ENCODE results near the gene TTF1. TPM values are rescaled to one million over a fixed set of nuclear protein-coding genes. Genes with fewer than 3 reads are reported as not detected.

The TTF1 gene
- total RNA-seq, 2 donors from 2014 or later, result 11.4 to 13.3 TPM

DNA sequence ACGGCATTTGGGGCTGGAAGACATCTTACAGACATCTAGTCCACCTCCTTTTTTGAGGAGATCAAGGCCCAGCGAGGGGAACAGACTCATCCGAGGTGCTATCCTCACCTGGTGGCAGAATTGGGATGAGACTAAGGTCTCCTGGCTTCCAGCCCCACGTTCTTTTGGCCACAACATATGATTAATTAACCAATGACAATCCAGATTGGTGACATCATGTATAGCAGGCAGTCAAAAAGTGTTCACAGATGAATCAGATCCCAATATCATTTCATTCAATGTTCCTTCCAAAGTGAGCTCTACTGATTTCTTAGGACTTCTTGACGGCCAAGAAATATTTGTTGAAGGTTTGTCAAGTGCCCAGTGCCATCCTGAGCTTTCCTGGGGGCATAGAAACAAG, 7.3 kb upstream of the TTF1 start:
- WGBS, result 61% methylated on average over 5 of the region's 5 CpGs
- H3K4me1 ChIP-seq (replicated peaks), result no peaks in the 10 kb centered on the region

GRCh38 chr9:132412089-132412488, 5.4 kb upstream of the TTF1 start:
- Histone ChIP-seq H3K27ac (no peak overlapping the region), H3K9me3 (no peaks in the 10 kb centered on the region), H3K36me3 (no peaks in the 10 kb centered on the region), H3K4me1 (replicated peaks) (no peaks in the 10 kb centered on the region), H3K4me3 (no peak overlapping the region), H3K27me3 (replicated peaks; ENCODE audit: insufficient read depth) (peaks cover 13% of the 10 kb centered on the region)
- TF ChIP-seq POLR2AphosphoS5 (IDR thresholded peaks at IDR 0.05) (no peak), CTCF (IDR thresholded peaks at IDR 0.05) (peak in 1 of 4 experiments; percentile 35), POLR2A (IDR thresholded peaks at IDR 0.05) (no peak)
- intact Hi-C loops (cut with DNase I), result loop anchor here (5.0 kb wide), 1 partner anchor 390 kb away; no protein-coding TSS in a partner anchor
- WGBS, result 20% methylated on average over 8 of the region's 8 CpGs
- DNase-seq (ENCODE audit: low spot score), result no peak

More for the DNA sequence above, 7.3 kb upstream of the TTF1 start:
- no peaks in the 10 kb centered on the region for H3K36me3 ChIP-seq
- H3K4me3 ChIP-seq, result no peak overlapping the region
- no peaks in the 10 kb centered on the region for H3K9me3 ChIP-seq
- intact Hi-C loops (cut with DNase I), result loop anchor here (5.0 kb wide), 1 partner anchor 388 kb away; no protein-coding TSS in a partner anchor
- no peak overlapping the region for H3K27ac ChIP-seq
- TF ChIP-seq POLR2A (IDR thresholded peaks at IDR 0.05) (no peak), CTCF (IDR thresholded peaks at IDR 0.05) (no peak), POLR2AphosphoS5 (IDR thresholded peaks at IDR 0.05) (no peak)
- H3K27me3 ChIP-seq (replicated peaks; ENCODE audit: insufficient read depth), result peaks cover 13% of the 10 kb centered on the region
- DNase-seq (ENCODE audit: low spot score), result no peak

- WGBS, result 6% methylated on average over 20 of the region's 20 CpGs
- DNase-seq (ENCODE audit: low spot score), result peak; percentile 28
- Histone ChIP-seq H3K4me3 (no peak overlapping the region), H3K27ac (no peak overlapping the region), H3K27me3 (replicated peaks; ENCODE audit: insufficient read depth) (peaks cover 13% of the 10 kb centered on the region), H3K4me1 (replicated peaks) (no peaks in the 10 kb centered on the region), H3K36me3 (no peaks in the 10 kb centered on the region), H3K9me3 (no peaks in the 10 kb centered on the region)
- TF ChIP-seq POLR2A (IDR thresholded peaks at IDR 0.05), result no peak
- peak; percentile 29 for TF ChIP-seq POLR2AphosphoS5 (IDR thresholded peaks at IDR 0.05)
- peak; percentile 22 to 70 (median 64) for TF ChIP-seq CTCF (IDR thresholded peaks at IDR 0.05)
- intact Hi-C loops (cut with DNase I), result loop anchor here (5.0 kb wide), 1 partner anchor 391 kb away; no protein-coding TSS in a partner anchor
Measured at GRCh38 chr9:132411091-132411508, 4.5 kb upstream of the TTF1 start.

DNA sequence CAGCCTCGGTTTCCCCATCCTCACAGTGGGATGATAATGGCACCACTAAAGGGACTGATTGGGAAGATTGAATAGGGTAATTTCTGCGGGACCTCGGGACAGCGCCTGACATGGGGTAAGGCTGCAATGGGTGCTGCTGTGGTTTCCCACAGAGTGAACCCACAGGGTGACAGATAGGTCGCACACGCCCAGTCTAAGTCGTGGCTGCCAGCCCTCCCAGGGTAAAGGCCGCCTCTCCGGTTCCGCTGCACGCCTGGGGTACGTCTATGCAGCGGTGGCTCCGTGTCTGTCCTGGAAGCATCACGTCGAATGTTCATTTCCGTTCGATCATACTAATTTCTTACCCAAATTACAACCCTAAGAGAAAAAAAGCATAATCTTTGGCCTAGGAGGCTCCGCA, 4.0 kb upstream of the TTF1 start:
- Histone ChIP-seq H3K27ac (no peak overlapping the region), H3K4me1 (replicated peaks) (peaks cover 4% of the 10 kb centered on the region), H3K9me3 (no peaks in the 10 kb centered on the region), H3K4me3 (peak overlapping the region in 1 of 2 donors; percentile 35), H3K27me3 (replicated peaks; ENCODE audit: insufficient read depth) (peaks cover 13% of the 10 kb centered on the region), H3K36me3 (no peaks in the 10 kb centered on the region)
- intact Hi-C loops (cut with DNase I), result loop anchor here (5.0 kb wide), 1 partner anchor 392 kb away; no protein-coding TSS in a partner anchor
- 25% methylated on average over 19 of the region's 19 CpGs for WGBS
- no peak for TF ChIP-seq POLR2AphosphoS5 (IDR thresholded peaks at IDR 0.05)
- no peak for TF ChIP-seq CTCF (IDR thresholded peaks at IDR 0.05)
- TF ChIP-seq POLR2A (IDR thresholded peaks at IDR 0.05), result no peak
- no peak for DNase-seq (ENCODE audit: low spot score)
